Immature natural killer cell (primary cell): ENCODE results near the gene STARD9. TPM values are rescaled to one million over a fixed set of nuclear protein-coding genes. Genes with fewer than 3 reads are reported as not detected.
"Not testable (repeated sequence)": the region's sequence is repeated elsewhere in the genome, so short reads cannot be mapped to it uniquely, and the experiment has no call there.

Source experiments
- DNase-seq, 3 donors: peaks; one replicate each; pipeline ENCODE4 v3.0.0; 2022; ENCODE audit warnings: mixed read lengths in 1 of 3
- H3K27ac Mint-ChIP-seq, 6 donors: one replicate each; pipeline ENCODE4 v1.8.0; 2020; ENCODE audit warnings: mixed read lengths in 6 of 6, mild to moderate bottlenecking in 5 of 6, inconsistent platforms in 4 of 6, moderate library complexity in 3 of 6
- H3K27me3 Mint-ChIP-seq, 3 donors: one replicate each; pipeline ENCODE4 v1.8.0; 2020 to 2021; ENCODE audit warnings: low read depth in 3 of 3, mild to moderate bottlenecking in 3 of 3, mixed read lengths in 3 of 3, moderate library complexity in 3 of 3, inconsistent platforms in 1 of 3
- H3K36me3 Mint-ChIP-seq, 3 donors: one replicate each; pipeline ENCODE4 v1.8.0; 2020; ENCODE audit warnings: mixed read lengths in 3 of 3, inconsistent platforms in 2 of 3, mild to moderate bottlenecking in 2 of 3
- H3K4me1 Mint-ChIP-seq, 2 donors: one replicate each; pipeline ENCODE4 v1.8.0; 2020; ENCODE audit warnings: inconsistent platforms in 2 of 2, mild to moderate bottlenecking in 2 of 2, mixed read lengths in 2 of 2, moderate library complexity in 1 of 2
- H3K4me3 Mint-ChIP-seq, 5 donors: one replicate each; pipeline ENCODE4 v1.8.0; 2020; ENCODE audit warnings: mild to moderate bottlenecking in 5 of 5, mixed read lengths in 5 of 5, inconsistent platforms in 3 of 5, moderate library complexity in 3 of 5
- H3K9me3 Mint-ChIP-seq, 6 donors: one replicate each; pipeline ENCODE4 v1.8.0; 2020; ENCODE audit warnings: mild to moderate bottlenecking in 6 of 6, mixed read lengths in 6 of 6, inconsistent platforms in 4 of 6, moderate library complexity in 3 of 6
- polyA plus RNA-seq, 3 donors: library from polyadenylated mRNA; unstranded; fragments of 300-500 nt; fragmentation: Illumina TruSeq; gene quantifications; one replicate each; pipeline ENCODE4 v1.2.3, GENCODE V29; 2021

Gene STARD9
- polyA plus RNA-seq, 3 donors from 2014 or later, result 1.1 to 2.3 TPM; not detected in 1

- H3K4me1 Mint-ChIP-seq, result no peaks in the 10 kb centered on the region
Observed at GRCh38 chr15:42675021-42675420, 99.6 kb downstream of the STARD9 start.

GRCh38 chr15:42679285-42680141 is 104.1 kb downstream of the STARD9 start:
- Mint-ChIP-seq H3K36me3 (peaks cover 23 to 67% (median 27%) of the 10 kb centered on the region in 3 donors), H3K4me3 (no peak overlapping the region), H3K4me1 (no peaks in the 10 kb centered on the region), H3K27ac (peak overlapping the region in 1 of 6 donors; percentile 7), H3K9me3 (no peaks in the 10 kb centered on the region), H3K27me3 (no peaks in the 10 kb centered on the region)
- DNase-seq, result no peak

More at GRCh38 chr15:42675021-42675420, 99.6 kb downstream of the STARD9 start:
- Mint-ChIP-seq H3K9me3 (no peaks in the 10 kb centered on the region), H3K36me3 (peaks cover 11 to 51% (median 32%) of the 10 kb centered on the region in 3 donors), H3K27ac (peak overlapping the region in 1 of 6 donors; percentile 73), H3K27me3 (no peaks in the 10 kb centered on the region), H3K4me3 (no peak overlapping the region)
- DNase-seq, result no peak

DNA sequence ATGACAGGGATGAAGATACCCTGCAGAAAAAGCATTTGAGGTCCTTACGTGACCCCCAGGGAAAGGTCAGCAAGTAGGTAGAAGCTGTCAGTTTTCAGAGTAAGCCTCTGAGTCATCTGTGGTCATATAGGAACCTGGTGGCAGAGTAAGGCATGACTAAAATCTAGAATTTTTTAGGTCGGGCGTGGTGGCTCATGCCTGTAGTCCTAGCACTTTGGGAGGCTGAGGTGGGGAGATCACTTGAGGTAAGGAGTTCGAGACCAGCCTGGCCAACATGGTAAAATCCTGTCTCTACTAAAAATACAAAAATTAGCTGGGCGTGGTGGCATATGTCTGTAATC is 104.7 kb downstream of the STARD9 start:
- not testable (repeated sequence) for DNase-seq, H3K4me3 Mint-ChIP-seq, H3K27me3 Mint-ChIP-seq, H3K27ac Mint-ChIP-seq, H3K4me1 Mint-ChIP-seq, H3K9me3 Mint-ChIP-seq
- peaks cover 23 to 68% (median 25%) of the 10 kb centered on the region in 3 donors for H3K36me3 Mint-ChIP-seq

- H3K27me3 Mint-ChIP-seq, result peaks cover 0 to 2% (median 0%) of the 10 kb centered on the region in 3 donors
- DNase-seq, result no peak
- no peak overlapping the region for H3K4me3 Mint-ChIP-seq
- no peaks in the 10 kb centered on the region for H3K9me3 Mint-ChIP-seq
- H3K36me3 Mint-ChIP-seq, result peaks cover 20 to 60% (median 21%) of the 10 kb centered on the region in 3 donors
- H3K4me1 Mint-ChIP-seq, result no peaks in the 10 kb centered on the region
- H3K27ac Mint-ChIP-seq, result peak overlapping the region in 1 of 6 donors; percentile 58
Observed at GRCh38 chr15:42681119-42681518, 105.7 kb downstream of the STARD9 start.

- no peak overlapping the region for H3K27ac Mint-ChIP-seq
- H3K4me1 Mint-ChIP-seq, result peaks cover 11 to 19% of the 10 kb centered on the region in 2 donors
- H3K27me3 Mint-ChIP-seq, result peaks cover 0 to 2% (median 2%) of the 10 kb centered on the region in 3 donors
- no peak for DNase-seq
- peaks cover 19 to 33% (median 26%) of the 10 kb centered on the region in 3 donors for H3K36me3 Mint-ChIP-seq
- H3K4me3 Mint-ChIP-seq, result no peak overlapping the region
- no peaks in the 10 kb centered on the region for H3K9me3 Mint-ChIP-seq
Observed at GRCh38 chr15:42686281-42686680, 110.9 kb downstream of the STARD9 start.

DNA sequence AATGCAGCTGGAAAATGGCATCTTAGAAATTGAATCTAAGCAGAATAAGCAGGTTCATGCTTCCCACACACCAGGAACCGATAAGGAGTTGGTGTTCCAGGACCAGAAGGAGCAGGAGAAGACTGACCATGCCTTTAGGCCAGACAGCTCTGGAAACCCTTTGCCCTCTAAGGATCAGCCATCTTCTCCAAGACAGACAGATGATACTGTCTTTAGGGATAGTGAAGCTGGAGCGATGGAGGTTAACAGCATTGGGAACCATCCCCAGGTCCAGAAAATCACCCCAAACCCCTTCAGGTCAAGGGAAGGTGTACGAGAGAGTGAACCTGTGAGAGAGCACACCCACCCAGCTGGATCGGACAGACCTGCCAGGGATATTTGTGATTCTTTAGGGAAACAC is 112.3 kb downstream of the STARD9 start:
- Mint-ChIP-seq H3K27me3 (peaks cover 0 to 2% (median 2%) of the 10 kb centered on the region in 3 donors), H3K9me3 (no peaks in the 10 kb centered on the region), H3K27ac (peak overlapping the region in 1 of 6 donors; percentile 50), H3K4me3 (no peak overlapping the region), H3K4me1 (peaks cover 18 to 25% of the 10 kb centered on the region in 2 donors), H3K36me3 (peaks cover 16 to 28% (median 18%) of the 10 kb centered on the region in 3 donors)
- no peak for DNase-seq

- Mint-ChIP-seq H3K9me3 (no peaks in the 10 kb centered on the region), H3K36me3 (peaks cover 12 to 24% (median 14%) of the 10 kb centered on the region in 3 donors), H3K4me3 (no peak overlapping the region), H3K27me3 (peaks cover 0 to 2% (median 2%) of the 10 kb centered on the region in 3 donors), H3K27ac (no peak overlapping the region), H3K4me1 (peaks cover 18 to 25% of the 10 kb centered on the region in 2 donors)
- DNase-seq, result no peak
Observed at GRCh38 chr15:42688301-42688700, 112.9 kb downstream of the STARD9 start.

DNA sequence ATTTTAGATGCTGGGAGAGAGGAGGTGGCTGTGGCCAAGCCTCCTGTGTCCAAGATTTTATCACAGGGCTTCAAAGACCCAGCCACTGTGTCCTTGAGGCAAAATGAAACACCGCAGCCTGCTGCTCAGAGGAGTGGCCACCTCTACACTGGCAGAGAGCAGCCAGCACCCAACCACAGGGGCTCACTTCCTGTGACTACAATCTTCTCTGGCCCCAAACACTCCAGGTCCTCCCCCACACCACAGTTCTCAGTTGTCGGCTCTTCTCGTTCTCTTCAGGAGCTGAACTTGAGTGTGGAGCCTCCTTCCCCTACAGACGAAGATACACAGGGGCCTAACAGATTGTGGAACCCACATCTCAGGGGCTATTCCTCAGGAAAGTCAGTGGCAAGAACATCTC is 115.9 kb downstream of the STARD9 start:
- peaks cover 6 to 19% (median 9%) of the 10 kb centered on the region in 3 donors for H3K36me3 Mint-ChIP-seq
- peak overlapping the region in 4 of 5 donors; percentile 20 to 56 (median 36) for H3K4me3 Mint-ChIP-seq
- H3K27me3 Mint-ChIP-seq, result peaks cover 0 to 2% (median 0%) of the 10 kb centered on the region in 3 donors
- no peaks in the 10 kb centered on the region for H3K9me3 Mint-ChIP-seq
- H3K27ac Mint-ChIP-seq, result peak overlapping the region; percentile 61 to 90 (median 80)
- DNase-seq, result peak in 2 of 3 donors; percentile 14 to 18
- peaks cover 18 to 25% of the 10 kb centered on the region in 2 donors for H3K4me1 Mint-ChIP-seq

- Mint-ChIP-seq H3K4me3 (peak overlapping the region in 1 of 5 donors; percentile 20), H3K36me3 (peaks cover 10 to 21% (median 12%) of the 10 kb centered on the region in 3 donors), H3K27ac (peak overlapping the region; percentile 61 to 90 (median 80)), H3K4me1 (peaks cover 18 to 25% of the 10 kb centered on the region in 2 donors), H3K9me3 (no peaks in the 10 kb centered on the region), H3K27me3 (peaks cover 0 to 2% (median 0%) of the 10 kb centered on the region in 3 donors)
- DNase-seq, result no peak
Observed at GRCh38 chr15:42691770-42692169, 116.4 kb downstream of the STARD9 start.

GRCh38 chr15:42692536-42692935 is 117.1 kb downstream of the STARD9 start:
- Mint-ChIP-seq H3K36me3 (peaks cover 10 to 15% (median 12%) of the 10 kb centered on the region in 3 donors), H3K4me3 (no peak overlapping the region), H3K27me3 (peaks cover 0 to 2% (median 0%) of the 10 kb centered on the region in 3 donors), H3K9me3 (no peaks in the 10 kb centered on the region), H3K27ac (no peak overlapping the region), H3K4me1 (peaks cover 18 to 25% of the 10 kb centered on the region in 2 donors)
- DNase-seq, result no peak

GRCh38 chr15:42692997-42693396 is 117.6 kb downstream of the STARD9 start:
- peaks cover 0 to 2% (median 0%) of the 10 kb centered on the region in 3 donors for H3K27me3 Mint-ChIP-seq
- peaks cover 18 to 25% of the 10 kb centered on the region in 2 donors for H3K4me1 Mint-ChIP-seq
- H3K4me3 Mint-ChIP-seq, result no peak overlapping the region
- peaks cover 10 to 15% (median 10%) of the 10 kb centered on the region in 3 donors for H3K36me3 Mint-ChIP-seq
- H3K9me3 Mint-ChIP-seq, result no peaks in the 10 kb centered on the region
- DNase-seq, result no peak
- no peak overlapping the region for H3K27ac Mint-ChIP-seq

DNA sequence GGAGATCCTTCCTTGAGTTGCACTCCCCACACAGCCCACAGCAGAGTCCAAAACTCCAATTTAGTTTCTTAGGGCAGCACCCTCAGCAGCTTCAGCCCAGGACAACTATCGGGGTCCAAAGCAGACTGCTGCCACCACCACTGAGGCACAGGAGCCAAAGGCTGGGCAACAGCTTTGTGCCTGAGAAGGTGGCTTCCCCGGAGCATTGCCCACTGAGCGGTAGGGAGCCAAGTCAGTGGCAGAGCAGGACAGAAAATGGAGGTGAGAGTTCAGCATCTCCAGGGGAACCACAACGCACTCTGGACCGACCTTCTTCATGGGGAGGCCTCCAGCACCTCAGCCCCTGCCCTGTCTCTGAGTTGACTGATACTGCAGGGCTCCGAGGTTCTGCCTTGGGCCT is 118.1 kb downstream of the STARD9 start:
- peaks cover 18 to 25% of the 10 kb centered on the region in 2 donors for H3K4me1 Mint-ChIP-seq

GRCh38 chr15:42693942-42694341 is 118.5 kb downstream of the STARD9 start:
- peaks cover 0 to 2% (median 0%) of the 10 kb centered on the region in 3 donors for H3K27me3 Mint-ChIP-seq

More for the DNA sequence above, 118.1 kb downstream of the STARD9 start:
- H3K27me3 Mint-ChIP-seq, result peaks cover 0 to 2% (median 0%) of the 10 kb centered on the region in 3 donors
- H3K9me3 Mint-ChIP-seq, result no peaks in the 10 kb centered on the region
- H3K27ac Mint-ChIP-seq, result no peak overlapping the region
- H3K36me3 Mint-ChIP-seq, result peaks cover 7 to 15% (median 10%) of the 10 kb centered on the region in 3 donors
- no peak overlapping the region for H3K4me3 Mint-ChIP-seq
- no peak for DNase-seq

GRCh38 chr15:42694398-42694797 is 119.0 kb downstream of the STARD9 start:
- Mint-ChIP-seq H3K9me3 (no peaks in the 10 kb centered on the region), H3K36me3 (peaks cover 7 to 15% (median 10%) of the 10 kb centered on the region in 3 donors), H3K27ac (no peak overlapping the region), H3K27me3 (peaks cover 0 to 2% (median 0%) of the 10 kb centered on the region in 3 donors), H3K4me3 (no peak overlapping the region), H3K4me1 (peaks cover 18 to 25% of the 10 kb centered on the region in 2 donors)
- no peak for DNase-seq

More at GRCh38 chr15:42693942-42694341, 118.5 kb downstream of the STARD9 start:
- Mint-ChIP-seq H3K9me3 (no peaks in the 10 kb centered on the region), H3K4me1 (peaks cover 18 to 25% of the 10 kb centered on the region in 2 donors), H3K27ac (no peak overlapping the region), H3K4me3 (no peak overlapping the region), H3K36me3 (peaks cover 7 to 15% (median 10%) of the 10 kb centered on the region in 3 donors)
- DNase-seq, result no peak
